Small intestine (tissue), 7 donors: Measurements from ENCODE around the gene TMEM271. TPM values are rescaled to one million over a fixed set of nuclear protein-coding genes. Genes with fewer than 3 reads are reported as not detected.
"Not testable (repeated sequence)": the region's sequence is repeated elsewhere in the genome, so short reads cannot be mapped to it uniquely, and the experiment has no call there.

ENCODE experiments used
- DNase-seq, 2 donors: peaks; one replicate each; pipeline versions ENCODE4 v3.0.0 to v3.0.0-alpha.2; 2013
- FAIRE-seq: peaks from 2 replicates; lab custom pipeline; 2012; peaks lifted over from hg19 to GRCh38; lab: Jason Lieb, UNC
- H3K27ac ChIP-seq, 3 donors: one replicate each; pipeline ENCODE4 v1.5.1; 2013; ENCODE audit warnings: low read length in 2 of 3, mild to moderate bottlenecking in 2 of 3, control low read depth in 1 of 3, inconsistent platforms in 1 of 3, low read depth in 1 of 3, moderate library complexity in 1 of 3
- H3K27me3 ChIP-seq, 3 donors: one replicate each; pipeline ENCODE4 v1.6.1; 2013; ENCODE audit warnings: low read length in 3 of 3, inconsistent platforms in 1 of 3; ENCODE audit not compliant: control insufficient read depth in 3 of 3, insufficient read depth in 3 of 3
- H3K36me3 ChIP-seq, 3 donors: one replicate each; pipeline ENCODE4 v1.6.1; 2013; ENCODE audit warnings: low read length in 3 of 3, inconsistent platforms in 1 of 3, low read depth in 1 of 3, mild to moderate bottlenecking in 1 of 3, moderate library complexity in 1 of 3; ENCODE audit not compliant: control insufficient read depth in 3 of 3, insufficient read depth in 2 of 3
- H3K4me1 ChIP-seq, 3 donors: one replicate each; pipeline ENCODE4 v1.6.1; 2013; ENCODE audit warnings: low read length in 2 of 3, inconsistent platforms in 1 of 3, low read depth in 1 of 3, mild to moderate bottlenecking in 1 of 3, moderate library complexity in 1 of 3; ENCODE audit not compliant: control insufficient read depth in 3 of 3, insufficient read depth in 2 of 3
- H3K4me3 ChIP-seq, 3 donors: one replicate each; pipeline ENCODE4 v1.5.1; 2013; ENCODE audit warnings: low read length in 3 of 3, control low read depth in 1 of 3, inconsistent platforms in 1 of 3, low read depth in 1 of 3, mild to moderate bottlenecking in 1 of 3, moderate library complexity in 1 of 3
- H3K9me3 ChIP-seq, 2 donors: one replicate each; pipeline ENCODE4 v1.6.1; 2013; ENCODE audit warnings: low read depth in 1 of 2, low read length in 1 of 2; ENCODE audit not compliant: control insufficient read depth in 2 of 2, insufficient read depth in 1 of 2
- WGBS, 3 donors: extraction: QIAGEN DNeasy Blood & Tissue Kit; methylation state at CpG; one replicate each; pipeline ENCODE4 v1.1.7; 2013; 5-methylcytosine and 5-hydroxymethylcytosine counted together
- polyA plus RNA-seq, 4 donors: library from polyadenylated mRNA; stranded (reverse) in 3 of 4; unstranded in 1 of 4; fragments of 200-250 nt in 3 of 4; fragments of 120-200 nt in 1 of 4; gene quantifications; one replicate each; pipeline versions ENCODE4 v1.2.1 to v1.2.3, GENCODE V29; 2013
- donor health status: healthy with polysubstance abuse.
- donor health status: control.
- donor health status: control.
- donor health status: Bipolar disorder and iron deficiency.
- donor health status: healthy.

The TMEM271 gene
- polyA plus RNA-seq, 4 donors, result 0.04 to 0.22 TPM; not detected in 2

DNA sequence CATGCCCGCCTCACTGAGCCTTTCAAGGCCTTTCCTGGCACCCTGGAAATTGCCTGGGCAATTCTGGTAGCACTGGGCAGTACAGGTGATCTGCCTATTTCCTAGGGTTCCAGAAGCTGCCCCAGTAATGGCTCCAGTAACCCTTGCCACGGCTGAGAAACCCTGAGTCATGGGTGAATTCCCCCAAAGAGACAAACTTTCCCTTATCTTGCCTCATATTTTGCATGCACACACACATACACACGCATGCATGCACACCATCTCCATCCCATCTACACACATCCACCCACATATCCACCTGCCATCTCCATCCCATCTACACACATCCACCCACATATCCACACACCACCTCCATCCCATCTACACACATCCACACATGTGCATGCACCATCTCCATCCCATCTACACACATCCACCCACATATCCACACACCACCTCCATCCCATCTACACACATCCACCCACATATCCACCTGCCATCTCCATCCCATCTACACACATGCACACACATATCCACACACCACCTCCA, 21.2 kb downstream of the TMEM271 start:
- not testable (repeated sequence) for H3K9me3 ChIP-seq, DNase-seq, H3K36me3 ChIP-seq, H3K4me3 ChIP-seq, H3K4me1 ChIP-seq, H3K27me3 ChIP-seq, H3K27ac ChIP-seq
- peak; percentile 88 for FAIRE-seq
- 69 to 77% (median 70%) methylated on average over 3 of the region's 3 CpGs for WGBS, 3 donors

GRCh38 chr4:552019-552418, 24.1 kb downstream of the TMEM271 start:
- no peak for FAIRE-seq
- no peaks in the 10 kb centered on the region for H3K4me1 ChIP-seq
- 74 to 78% (median 77%) methylated on average over 5 of the region's 5 CpGs for whole genome bisulfite sequencing, 3 donors

DNA sequence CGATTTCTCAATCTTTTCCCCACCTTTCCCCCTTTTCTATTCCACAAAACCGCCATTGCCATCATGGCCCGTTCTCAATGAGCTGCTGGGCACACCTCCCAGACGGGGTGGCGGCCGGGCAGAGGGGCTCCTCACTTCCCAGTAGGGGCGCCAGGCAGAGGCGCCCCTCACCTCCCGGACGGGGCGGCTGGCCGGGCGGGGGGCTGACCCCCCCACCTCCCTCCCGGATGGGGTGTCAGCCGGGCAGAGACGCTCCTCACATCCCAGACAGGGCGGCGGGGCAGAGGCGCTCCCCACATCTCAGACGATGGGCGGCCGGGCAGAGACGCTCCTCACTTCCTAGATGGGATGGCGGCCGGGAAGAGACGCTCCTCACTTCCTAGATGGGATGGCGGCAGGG, 25.8 kb downstream of the TMEM271 start:
- not testable (repeated sequence) for H3K9me3 ChIP-seq, H3K4me1 ChIP-seq, FAIRE-seq, H3K27me3 ChIP-seq, H3K27ac ChIP-seq, DNase-seq, H3K36me3 ChIP-seq, H3K4me3 ChIP-seq
- 95 to 96% (median 95%) methylated on average over 17 to 27 of the region's 27 CpGs for WGBS, 3 donors

More at GRCh38 chr4:552019-552418, 24.1 kb downstream of the TMEM271 start:
- no peaks in the 10 kb centered on the region for H3K36me3 ChIP-seq
- H3K9me3 ChIP-seq, result no peaks in the 10 kb centered on the region
- H3K27ac ChIP-seq, result no peak overlapping the region
- no peak for DNase-seq
- no peak overlapping the region for H3K4me3 ChIP-seq
- peaks cover 0 to 2% (median 1%) of the 10 kb centered on the region in 3 donors for H3K27me3 ChIP-seq

DNA sequence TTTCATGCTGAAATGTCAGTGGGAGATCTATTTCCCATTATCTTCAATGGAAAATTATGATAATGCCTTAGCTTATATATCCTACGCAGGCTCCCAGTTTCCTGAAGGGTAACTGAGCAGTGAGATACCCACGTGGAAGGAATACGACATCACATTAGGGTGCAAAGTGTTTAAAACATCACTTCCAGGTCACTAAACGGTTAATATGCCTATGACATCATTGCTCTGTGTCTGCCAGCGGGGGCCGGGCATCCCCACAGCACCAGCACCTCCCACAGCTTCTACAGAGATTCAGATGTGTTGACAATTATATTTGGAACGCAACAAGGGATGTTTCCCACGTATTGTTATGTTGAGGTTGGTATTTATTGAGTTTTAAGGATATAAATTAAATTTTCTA, 27.1 kb downstream of the TMEM271 start:
- H3K4me3 ChIP-seq, result no peak overlapping the region
- WGBS, 3 donors, result 27 to 34% (median 28%) methylated on average over 8 of the region's 8 CpGs
- H3K27me3 ChIP-seq, result peaks cover 0 to 2% (median 1%) of the 10 kb centered on the region in 3 donors
- H3K27ac ChIP-seq, result no peak overlapping the region
- FAIRE-seq (no peak), DNase-seq (no peak)
- no peaks in the 10 kb centered on the region for H3K36me3 ChIP-seq
- no peaks in the 10 kb centered on the region for H3K4me1 ChIP-seq
- H3K9me3 ChIP-seq, result no peaks in the 10 kb centered on the region

GRCh38 chr4:545612-546011, 30.5 kb downstream of the TMEM271 start:
- Histone ChIP-seq H3K27ac (no peak overlapping the region), H3K4me3 (no peak overlapping the region), H3K4me1 (no peaks in the 10 kb centered on the region), H3K27me3 (peaks cover 0 to 2% (median 0%) of the 10 kb centered on the region in 3 donors), H3K9me3 (no peaks in the 10 kb centered on the region), H3K36me3 (no peaks in the 10 kb centered on the region)
- DNase-seq, result no peak
- 70 to 84% (median 83%) methylated on average over 5 of the region's 5 CpGs for WGBS, 3 donors
- no peak for FAIRE-seq

- Histone ChIP-seq H3K36me3 (peaks cover 0 to under 1% (median 0%) of the 10 kb centered on the region in 3 donors), H3K27me3 (peaks cover 0 to 2% (median 0%) of the 10 kb centered on the region in 3 donors), H3K9me3 (no peaks in the 10 kb centered on the region), H3K27ac (no peak overlapping the region), H3K4me1 (no peaks in the 10 kb centered on the region), H3K4me3 (no peak overlapping the region)
- DNase-seq (no peak), FAIRE-seq (no peak)
- 73 to 82% (median 81%) methylated on average over 9 of the region's 9 CpGs for WGBS, 3 donors
Observed at GRCh38 chr4:544386-545105, 31.5 kb downstream of the TMEM271 start.

DNA sequence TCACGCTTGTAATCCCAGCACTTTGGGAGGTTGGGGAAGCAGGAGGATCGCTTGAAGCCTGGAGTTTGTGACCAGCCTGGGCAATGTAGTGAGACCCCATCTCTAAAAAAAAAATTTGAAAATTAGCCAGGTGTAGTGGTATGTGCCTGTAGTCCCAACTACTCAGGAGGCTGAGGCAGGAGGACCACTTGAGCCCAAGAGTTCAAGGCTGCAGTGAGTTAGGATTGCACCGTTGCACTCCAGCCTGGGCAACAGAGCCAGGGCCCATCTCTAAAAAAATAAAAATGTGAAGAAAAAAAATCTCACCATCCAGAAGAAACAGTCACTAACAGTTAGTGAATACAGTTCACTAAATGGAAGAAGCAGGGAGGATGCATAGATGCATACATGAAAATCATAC, 34.8 kb downstream of the TMEM271 start:
- Histone ChIP-seq H3K9me3 (no peaks in the 10 kb centered on the region), H3K27me3 (no peaks in the 10 kb centered on the region), H3K27ac (no peak overlapping the region), H3K4me3 (no peak overlapping the region), H3K4me1 (no peaks in the 10 kb centered on the region), H3K36me3 (peaks cover 6 to 20% (median 8%) of the 10 kb centered on the region in 3 donors)
- WGBS, 3 donors, result 92 to 96% (median 93%) methylated on average over 3 of the region's 3 CpGs
- DNase-seq, result no peak
- FAIRE-seq, result no peak

GRCh38 chr4:538542-539142, 37.5 kb downstream of the TMEM271 start:
- H3K9me3 ChIP-seq, result no peaks in the 10 kb centered on the region
- no peak overlapping the region for H3K27ac ChIP-seq
- FAIRE-seq (no peak), DNase-seq (no peak)
- no peaks in the 10 kb centered on the region for H3K4me1 ChIP-seq
- H3K4me3 ChIP-seq, result no peak overlapping the region
- 94 to 99% (median 96%) methylated on average over 8 of the region's 8 CpGs for WGBS, 3 donors
- peaks cover 14 to 46% (median 22%) of the 10 kb centered on the region in 3 donors for H3K36me3 ChIP-seq
- no peaks in the 10 kb centered on the region for H3K27me3 ChIP-seq
